ENCODE data around the gene TTC13. TPM values are rescaled to one million over a fixed set of nuclear protein-coding genes. Genes with fewer than 3 reads are reported as not detected.

Gene TTC13
- polyA plus RNA-seq, 3 donors: 9.2 to 24.4 (median 10.8) TPM

DNA sequence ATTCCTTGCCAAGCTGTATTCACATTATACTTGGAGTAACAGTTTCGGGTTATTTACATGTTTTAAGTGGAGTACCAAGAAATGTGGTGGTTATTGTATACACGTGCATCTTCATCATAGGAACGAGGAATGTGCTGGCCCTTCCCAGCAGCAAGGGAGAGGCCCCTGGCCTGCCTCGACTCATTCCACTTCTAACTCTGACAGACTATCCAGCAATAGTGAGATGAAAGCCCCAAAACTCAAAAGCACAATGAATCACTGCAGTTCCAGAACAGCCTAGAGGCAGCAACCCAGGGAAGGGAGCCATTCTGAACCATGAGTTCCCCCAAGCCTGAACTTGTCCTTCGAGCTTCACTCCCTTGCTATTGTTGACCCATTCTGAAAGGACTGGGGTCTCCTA, 38.3 kb upstream of the TTC13 start:
- Mint-ChIP-seq H3K4me1 (peaks cover 28% of the 10 kb centered on the region), H3K36me3 (peaks cover 4 to 8% of the 10 kb centered on the region in 2 donors), H3K9me3 (peaks cover 0 to 2% (median 0%) of the 10 kb centered on the region in 7 donors), H3K27me3 (ENCODE audit: low read depth in 3 of 3) (peaks cover 0 to 3% (median 0%) of the 10 kb centered on the region in 3 donors), H3K4me3 (no peak overlapping the region), H3K27ac (no peak overlapping the region)
- 97% methylated on average over 4 of the region's 5 CpGs for WGBS (ENCODE audit: insufficient coverage)
- H3K4me2 ChIP-seq (replicated peaks; ENCODE audit: extremely low read depth, low read length, poor library complexity, severe bottlenecking): no peak overlapping the region
- H3K9ac ChIP-seq (ENCODE audit: insufficient read depth, low read length, poor library complexity, severe bottlenecking): no peak overlapping the region
- H3K4me1 ChIP-seq (ENCODE audit: control insufficient read depth in 1 of 2, insufficient read depth in 2 of 2, low read length in 2 of 2): peaks cover 25 to 27% of the 10 kb centered on the region in 2 donors
- no peaks in the 10 kb centered on the region for H4K20me1 ChIP-seq (ENCODE audit: insufficient read depth, low read length)
- no peaks in the 10 kb centered on the region for H3K79me2 ChIP-seq (ENCODE audit: insufficient read depth, low read length)
- no peak overlapping the region for H3K27ac ChIP-seq (ENCODE audit: low read depth in 1 of 2, low read length in 2 of 2)
- intact Hi-C loops (cut with micrococcal nuclease): no loop called here
- no peaks in the 10 kb centered on the region for H3K27me3 ChIP-seq (ENCODE audit: control insufficient read depth in 2 of 2, insufficient read depth in 2 of 2, low read length in 2 of 2)
- H3K36me3 ChIP-seq (replicated peaks in 1 of 2; ENCODE audit: control insufficient read depth in 1 of 2, insufficient read depth in 2 of 2, low read length in 2 of 2): no peaks in the 10 kb centered on the region
- TF ChIP-seq, protein P1, sequence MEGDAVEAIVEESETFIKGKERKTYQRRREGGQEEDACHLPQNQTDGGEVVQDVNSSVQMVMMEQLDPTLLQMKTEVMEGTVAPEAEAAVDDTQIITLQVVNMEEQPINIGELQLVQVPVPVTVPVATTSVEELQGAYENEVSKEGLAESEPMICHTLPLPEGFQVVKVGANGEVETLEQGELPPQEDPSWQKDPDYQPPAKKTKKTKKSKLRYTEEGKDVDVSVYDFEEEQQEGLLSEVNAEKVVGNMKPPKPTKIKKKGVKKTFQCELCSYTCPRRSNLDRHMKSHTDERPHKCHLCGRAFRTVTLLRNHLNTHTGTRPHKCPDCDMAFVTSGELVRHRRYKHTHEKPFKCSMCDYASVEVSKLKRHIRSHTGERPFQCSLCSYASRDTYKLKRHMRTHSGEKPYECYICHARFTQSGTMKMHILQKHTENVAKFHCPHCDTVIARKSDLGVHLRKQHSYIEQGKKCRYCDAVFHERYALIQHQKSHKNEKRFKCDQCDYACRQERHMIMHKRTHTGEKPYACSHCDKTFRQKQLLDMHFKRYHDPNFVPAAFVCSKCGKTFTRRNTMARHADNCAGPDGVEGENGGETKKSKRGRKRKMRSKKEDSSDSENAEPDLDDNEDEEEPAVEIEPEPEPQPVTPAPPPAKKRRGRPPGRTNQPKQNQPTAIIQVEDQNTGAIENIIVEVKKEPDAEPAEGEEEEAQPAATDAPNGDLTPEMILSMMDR (IDR thresholded peaks at IDR 0.05): no peak
- DNase-seq: no peak
- H3K9me3 ChIP-seq (replicated peaks in 1 of 2; ENCODE audit: control insufficient read depth in 1 of 2, insufficient read depth in 1 of 2, low read length in 2 of 2): no peaks in the 10 kb centered on the region
- H3K4me3 ChIP-seq (replicated peaks in 1 of 3; ENCODE audit: low read depth in 2 of 3, low read length in 3 of 3): no peak overlapping the region
- H2AFZ ChIP-seq (ENCODE audit: insufficient read depth, low read depth, low read length, poor library complexity, severe bottlenecking): no peak overlapping the region

DNA sequence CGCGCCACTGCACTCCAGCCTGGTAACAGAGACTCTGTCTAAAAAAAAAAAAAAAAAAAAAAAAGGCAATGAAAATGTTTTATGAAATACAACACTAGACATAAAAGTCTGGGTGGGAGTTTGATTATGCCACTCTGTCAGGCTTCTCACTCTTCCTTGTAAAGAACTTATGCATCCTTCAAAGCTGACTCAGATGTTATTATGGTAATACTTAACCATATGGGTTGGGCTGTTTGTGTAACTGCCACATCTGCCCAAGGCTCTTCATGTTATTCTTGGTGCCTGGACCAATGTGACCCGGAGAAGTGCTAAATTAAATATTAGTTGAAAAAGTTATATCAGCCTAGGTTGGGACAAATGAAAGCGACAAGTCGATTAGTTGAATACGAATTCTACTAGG, 37.6 kb upstream of the TTC13 start:
- peaks cover 21% of the 10 kb centered on the region for H3K4me1 Mint-ChIP-seq
- peaks cover 0 to 2% (median 0%) of the 10 kb centered on the region in 7 donors for H3K9me3 Mint-ChIP-seq
- TF ChIP-seq, protein P1 (IDR thresholded peaks at IDR 0.05): no peak
- H3K27ac Mint-ChIP-seq: no peak overlapping the region
- no peak for DNase-seq
- H2AFZ ChIP-seq (ENCODE audit: insufficient read depth, low read depth, low read length, poor library complexity, severe bottlenecking): no peak overlapping the region
- no peaks in the 10 kb centered on the region for H4K20me1 ChIP-seq (ENCODE audit: insufficient read depth, low read length)
- H3K4me3 ChIP-seq (replicated peaks in 1 of 3; ENCODE audit: low read depth in 2 of 3, low read length in 3 of 3): no peak overlapping the region
- no peak overlapping the region for H3K9ac ChIP-seq (ENCODE audit: insufficient read depth, low read length, poor library complexity, severe bottlenecking)
- no peaks in the 10 kb centered on the region for H3K9me3 ChIP-seq (replicated peaks in 1 of 2; ENCODE audit: control insufficient read depth in 1 of 2, insufficient read depth in 1 of 2, low read length in 2 of 2)
- no peak overlapping the region for H3K27ac ChIP-seq (ENCODE audit: low read depth in 1 of 2, low read length in 2 of 2)
- no peaks in the 10 kb centered on the region for H3K36me3 ChIP-seq (replicated peaks in 1 of 2; ENCODE audit: control insufficient read depth in 1 of 2, insufficient read depth in 2 of 2, low read length in 2 of 2)
- 94% methylated on average over 4 of the region's 6 CpGs for WGBS (ENCODE audit: insufficient coverage)
- peaks cover 4 to 8% of the 10 kb centered on the region in 2 donors for H3K36me3 Mint-ChIP-seq
- no peaks in the 10 kb centered on the region for H3K79me2 ChIP-seq (ENCODE audit: insufficient read depth, low read length)
- peaks cover 19 to 21% of the 10 kb centered on the region in 2 donors for H3K4me1 ChIP-seq (ENCODE audit: control insufficient read depth in 1 of 2, insufficient read depth in 2 of 2, low read length in 2 of 2)
- H3K4me2 ChIP-seq (replicated peaks; ENCODE audit: extremely low read depth, low read length, poor library complexity, severe bottlenecking): no peak overlapping the region
- no peaks in the 10 kb centered on the region for H3K27me3 ChIP-seq (ENCODE audit: control insufficient read depth in 2 of 2, insufficient read depth in 2 of 2, low read length in 2 of 2)
- no peak overlapping the region for H3K4me3 Mint-ChIP-seq
- H3K27me3 Mint-ChIP-seq (ENCODE audit: low read depth in 3 of 3): peaks cover 0 to 3% (median 0%) of the 10 kb centered on the region in 3 donors
- intact Hi-C loops (cut with micrococcal nuclease): no loop called here

All from CD14-positive monocyte (primary cell).